HG03575 (cell line): ENCODE data around the gene ODF4.
"Not testable (repeated sequence)": the region's sequence is repeated elsewhere in the genome, so short reads cannot be mapped to it uniquely, and the experiment has no call there.

Source experiments
- ATAC-seq: cut with Tn5 transposase; IDR thresholded peaks from one replicate; pipeline ENCODE4 v1.9.1; 2021; ENCODE audit not compliant: unreplicated experiment, insufficient number of reproducible peaks, low FRiP score; ENCODE audit errors: extremely low read depth

ODF4 gene

DNA sequence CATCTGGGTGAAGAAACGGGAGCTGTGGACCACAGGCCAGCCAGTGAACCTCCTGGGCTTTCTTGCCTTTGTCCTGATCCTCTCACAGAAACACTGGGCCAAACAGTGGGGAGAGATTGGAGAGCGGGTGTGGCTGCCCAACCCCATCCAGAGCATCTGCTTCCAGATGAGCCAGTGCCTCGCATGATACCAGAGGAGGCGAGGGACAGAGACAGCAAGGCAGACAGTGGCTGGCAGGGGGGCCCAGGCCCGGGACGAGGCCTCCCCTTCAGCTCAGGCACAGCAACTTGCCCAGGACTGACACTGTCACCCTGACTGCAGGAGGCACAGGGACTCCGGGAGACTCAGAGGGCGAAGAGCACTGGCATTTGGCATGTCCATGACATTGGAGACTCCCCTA lies 17.6 kb upstream of the ODF4 start:
- ATAC-seq: no peak

- no peak for ATAC-seq
Measured at GRCh38 chr17:8324132-8324531, 15.5 kb upstream of the ODF4 start.

DNA sequence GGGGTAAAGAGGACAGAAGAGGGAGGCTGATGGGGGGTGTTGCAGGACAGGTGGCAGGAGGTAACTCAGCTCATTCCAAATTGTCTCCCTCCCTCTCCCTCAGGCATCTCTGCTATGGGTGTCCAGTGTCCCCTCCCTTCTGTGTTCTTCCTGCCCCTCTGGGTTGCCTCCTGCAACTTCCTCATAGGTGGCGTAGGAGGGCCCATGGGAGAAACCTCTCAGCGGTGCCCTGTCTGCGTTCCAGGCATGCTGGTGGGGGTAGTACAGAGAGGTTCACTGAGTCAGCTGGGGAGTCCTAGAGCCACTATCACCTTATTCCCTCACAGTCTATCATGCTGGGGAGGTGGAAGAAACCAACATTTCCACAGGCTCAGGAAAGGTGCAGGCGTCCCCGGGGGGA lies 14.7 kb upstream of the ODF4 start:
- no peak for ATAC-seq

- no peak for ATAC-seq
Measured at GRCh38 chr17:8326511-8327302, 12.9 kb upstream of the ODF4 start.

DNA sequence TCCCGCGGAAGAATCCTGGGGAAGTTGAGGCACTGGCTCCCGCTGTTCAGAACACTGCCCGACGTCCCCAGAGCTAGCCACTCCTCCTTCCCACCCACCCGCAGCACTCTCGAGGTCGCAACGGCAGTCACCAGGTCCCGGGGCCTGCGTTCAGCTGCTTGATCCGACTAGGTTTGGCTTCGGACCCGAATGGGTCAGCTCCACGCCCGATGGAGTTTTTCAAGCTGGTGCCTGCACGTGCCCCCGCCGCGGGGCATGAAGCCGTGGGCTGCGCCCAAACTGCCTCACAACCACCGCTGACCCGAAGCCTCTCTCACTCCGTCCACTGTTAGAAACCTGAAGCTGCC lies 12.4 kb upstream of the ODF4 start:
- ATAC-seq: no peak

- no peak for ATAC-seq
Measured at GRCh38 chr17:8332128-8332527, 7.5 kb upstream of the ODF4 start.

DNA sequence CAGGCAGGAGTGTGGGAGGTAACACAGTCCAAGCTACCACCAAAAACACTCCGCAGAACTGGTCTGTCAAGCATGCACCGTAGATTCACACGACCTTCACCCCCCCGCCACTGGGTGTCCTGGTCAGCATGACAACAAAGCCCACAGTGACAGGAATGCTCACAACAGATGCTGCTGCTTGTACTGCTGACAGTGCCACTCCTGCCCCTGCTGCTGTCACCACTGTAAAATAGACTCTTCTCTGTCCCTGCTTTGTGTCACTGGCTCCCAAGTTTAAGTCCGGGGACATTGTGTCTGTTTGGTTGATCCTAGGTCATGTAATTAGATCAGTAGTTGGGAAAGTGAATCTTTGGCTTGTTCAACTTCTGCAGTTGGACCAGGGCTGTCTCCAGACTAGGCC lies 7.0 kb upstream of the ODF4 start:
- no peak for ATAC-seq

DNA sequence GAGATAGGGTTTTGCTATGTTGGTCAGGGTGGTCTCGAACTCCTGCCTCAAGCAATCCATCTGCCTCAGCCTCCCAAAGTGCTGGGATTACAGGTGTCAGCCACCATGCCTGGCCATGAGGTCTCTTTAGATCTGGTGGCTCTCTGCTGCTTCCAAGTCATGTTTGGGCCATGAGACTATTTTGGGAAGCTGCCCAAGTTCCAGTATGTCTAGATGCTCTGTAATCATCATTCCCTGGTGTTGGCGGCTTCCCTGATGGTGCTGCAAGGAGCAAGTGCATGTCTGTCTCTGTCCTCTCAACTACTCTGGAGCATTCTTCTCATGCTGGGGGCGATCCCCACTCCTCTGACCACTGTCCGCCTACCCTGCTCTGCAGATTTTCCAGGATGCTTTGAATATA lies 6.4 kb upstream of the ODF4 start:
- no peak for ATAC-seq

DNA sequence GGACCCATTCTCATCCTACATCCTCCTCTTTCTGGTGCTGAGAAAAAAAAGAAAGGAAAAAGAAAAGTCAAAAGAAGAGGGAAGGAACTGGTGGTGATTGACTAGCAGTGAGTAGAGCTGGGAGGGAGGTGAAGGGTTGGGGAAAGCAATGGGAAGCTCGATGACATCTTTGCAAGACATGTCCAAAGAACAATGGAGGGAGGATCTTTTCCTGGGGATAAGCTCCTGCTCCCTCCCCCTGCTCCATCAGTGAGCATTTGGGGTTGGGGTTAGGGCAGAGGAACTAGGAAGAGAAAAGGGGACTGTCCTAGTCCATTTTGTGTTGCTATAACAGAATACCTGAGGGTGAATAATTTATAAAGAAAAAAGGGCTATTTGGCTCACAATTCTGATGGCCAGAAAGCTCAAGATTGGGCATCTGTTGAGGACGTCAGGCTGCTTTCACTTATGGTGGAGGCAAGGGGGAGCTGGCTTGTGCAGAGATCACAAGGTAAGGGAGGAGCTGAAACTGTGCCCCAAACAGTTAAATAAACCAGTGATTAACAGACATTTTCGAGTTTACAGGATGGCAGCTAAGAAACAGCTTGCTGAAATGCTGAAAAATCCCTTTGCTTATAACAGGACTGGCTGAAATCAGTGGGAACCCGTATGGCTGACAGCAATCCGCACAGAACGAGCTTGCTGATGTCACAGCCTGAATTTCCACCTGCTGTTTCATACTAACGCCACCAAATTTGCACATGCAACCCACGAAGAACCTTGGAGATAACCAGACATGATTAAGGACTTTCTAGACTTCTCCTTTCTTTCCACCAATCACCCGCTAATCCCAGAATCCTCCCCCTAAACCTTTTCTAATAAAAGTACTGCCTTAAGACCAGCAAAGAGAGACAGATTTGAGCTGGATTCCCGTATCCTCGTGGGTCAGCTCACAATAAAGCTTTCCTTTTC lies 1.6 kb upstream of the ODF4 start:
- no peak for ATAC-seq

- ATAC-seq: no peak
Measured at GRCh38 chr17:8338753-8339140, 893 bp upstream of the ODF4 start.

DNA sequence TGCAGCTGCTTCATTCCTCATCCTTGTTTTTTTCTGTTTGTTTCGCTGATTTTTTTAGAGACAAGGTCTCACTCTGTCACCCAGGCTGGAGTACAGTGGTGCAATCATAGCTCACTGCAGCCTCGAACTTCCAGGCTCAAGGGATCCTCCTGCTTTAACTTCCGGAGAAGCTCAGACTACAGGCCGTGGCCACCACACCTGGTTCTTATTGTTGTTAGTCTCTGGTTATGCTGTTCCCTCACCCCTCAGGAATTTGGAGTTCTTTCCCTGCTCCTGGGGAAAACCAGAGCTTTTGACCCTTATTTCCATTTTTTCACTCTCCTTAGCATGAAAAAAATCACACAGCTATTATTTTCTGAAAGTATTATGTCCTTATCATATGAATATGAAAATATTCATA lies 1.8 kb downstream of the ODF4 start:
- no peak for ATAC-seq

DNA sequence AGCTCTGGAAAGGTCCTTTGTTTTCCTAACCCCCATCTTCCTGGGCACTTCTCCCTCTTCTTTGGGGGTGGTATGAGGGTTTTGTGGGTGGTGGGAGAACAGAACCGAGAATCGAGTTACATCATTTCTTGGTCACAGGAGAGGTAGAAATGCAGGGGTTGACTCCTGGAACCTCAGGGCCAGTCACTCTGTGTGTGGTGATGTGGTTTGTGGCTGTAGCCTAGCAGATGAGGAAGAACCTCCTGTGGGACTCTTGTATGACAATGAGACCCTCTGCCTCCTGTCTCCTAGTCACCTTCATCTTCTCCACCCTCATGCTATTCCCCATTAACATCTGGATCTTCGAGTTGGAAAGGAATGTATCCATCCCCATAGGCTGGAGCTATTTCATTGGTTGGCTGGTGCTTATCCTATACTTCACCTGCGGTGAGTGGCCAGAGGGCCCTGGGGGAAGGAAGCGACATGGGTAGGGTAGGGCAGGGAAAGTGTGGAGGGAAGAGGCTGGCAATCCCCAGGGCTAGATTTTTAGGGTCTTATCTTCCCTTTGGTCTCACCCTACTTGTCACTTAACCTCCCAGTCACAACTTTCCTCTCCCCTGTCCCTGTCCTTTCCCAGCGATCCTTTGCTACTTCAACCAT lies 5.5 kb downstream of the ODF4 start:
- ATAC-seq: no peak

DNA sequence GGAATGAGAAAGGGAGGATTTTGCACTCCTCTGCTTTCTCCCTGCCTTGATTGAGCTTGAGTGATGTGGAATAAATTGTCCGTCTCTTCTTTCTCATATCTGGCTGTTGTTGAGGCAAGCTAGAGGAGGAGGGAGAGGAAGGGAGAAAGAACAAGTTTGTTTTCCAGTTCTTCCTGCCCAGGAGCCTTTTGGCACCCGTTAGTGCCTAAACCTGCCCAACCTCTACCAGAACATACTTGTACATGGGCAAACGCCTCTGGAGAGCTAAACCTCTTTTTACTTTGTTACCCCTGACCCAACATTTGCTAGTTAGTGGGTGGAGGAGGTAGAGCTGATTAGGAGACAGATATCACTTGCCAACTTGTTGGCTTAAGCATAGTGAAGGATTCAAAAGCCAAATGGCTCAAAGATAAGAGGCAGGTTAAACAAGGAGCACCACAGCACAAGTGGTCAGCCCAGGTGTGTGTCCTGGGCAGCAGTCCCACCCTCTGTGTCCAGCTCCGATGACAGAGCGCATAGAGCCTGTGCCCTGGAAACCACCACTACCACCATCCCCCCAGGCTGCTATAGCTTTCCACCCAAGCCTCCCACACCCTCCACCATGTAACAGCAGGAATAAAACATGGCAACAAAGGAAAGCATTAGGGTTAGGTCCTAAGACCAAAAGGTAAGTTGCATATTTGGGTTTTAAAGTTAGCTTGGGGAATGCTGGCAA lies 6.5 kb downstream of the ODF4 start:
- no peak for ATAC-seq

DNA sequence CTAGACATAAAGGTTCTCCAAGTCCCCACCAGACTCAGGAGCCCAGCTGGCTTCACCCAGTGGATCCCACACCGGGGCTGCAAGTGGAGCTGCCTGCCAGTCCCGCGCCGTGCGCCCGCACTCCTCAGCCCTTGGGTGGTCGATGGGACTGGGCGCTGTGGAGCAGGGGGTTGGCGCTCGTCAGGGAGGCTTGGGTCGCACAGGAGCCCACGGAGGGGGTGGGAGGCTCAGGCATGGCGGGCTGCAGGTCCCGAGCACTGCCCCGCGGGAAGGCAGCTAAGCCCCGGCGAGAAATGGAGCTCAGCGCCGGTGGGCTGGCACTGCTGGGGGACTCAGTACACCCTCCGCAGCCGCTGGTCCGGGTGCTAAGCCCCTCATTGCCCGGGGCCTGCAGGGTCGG lies 7.4 kb downstream of the ODF4 start:
- not testable (repeated sequence) for ATAC-seq

- ATAC-seq: no peak
Measured at GRCh38 chr17:8350339-8350738, 10.7 kb downstream of the ODF4 start.

- ATAC-seq: no peak
Measured at GRCh38 chr17:8353736-8354135, 14.1 kb downstream of the ODF4 start.

GRCh38 chr17:8354236-8354635 lies 14.6 kb downstream of the ODF4 start:
- ATAC-seq: no peak

GRCh38 chr17:8357910-8358309 lies 18.3 kb downstream of the ODF4 start:
- ATAC-seq: no peak

- ATAC-seq: no peak
Measured at GRCh38 chr17:8359769-8360168, 20.1 kb downstream of the ODF4 start.
